ENCODE results near the gene HIKESHI. TPM values are rescaled to one million over a fixed set of nuclear protein-coding genes. Genes with fewer than 3 reads are reported as not detected.

HIKESHI gene
- total RNA-seq, 2 experiments from 2014 or later = 6.3 to 6.6 TPM

- H3K36me3 Mint-ChIP-seq (ENCODE audit: low read depth) = peaks cover 71% of the 10 kb centered on the region
- Histone ChIP-seq H3K27me3 (ENCODE audit: control insufficient read depth in 1 of 2, insufficient read depth in 2 of 2, low read length in 2 of 2) (no peaks in the 10 kb centered on the region), H3K36me3 (ENCODE audit: insufficient read depth, low read length) (peaks cover 45% of the 10 kb centered on the region), H3K4me3 (ENCODE audit: low read length) (no peak overlapping the region), H3K4me1 (ENCODE audit: insufficient read depth, low read length) (no peaks in the 10 kb centered on the region), H3K27ac (ENCODE audit: low read depth in 1 of 2, low read length in 2 of 2) (no peak overlapping the region), H3K9me3 (ENCODE audit: control insufficient read depth in 1 of 2, insufficient read depth in 1 of 2, low read length in 2 of 2) (no peaks in the 10 kb centered on the region)
- no peaks in the 10 kb centered on the region for H3K9me3 Mint-ChIP-seq
- no peaks in the 10 kb centered on the region for H3K27me3 Mint-ChIP-seq
- H3K27ac Mint-ChIP-seq = no peak overlapping the region
- CTCF ChIA-PET = interaction anchor here (0.8 to 1.0 kb wide), 2 partner anchors 10 to 62 kb away, joined by 3 to 5 read pairs; no protein-coding TSS in a partner anchor
- POLR2A ChIA-PET = interaction anchor here (0.6 to 1.2 kb wide), 2 partner anchors 10 to 11 kb away, joined by 3 read pairs; no protein-coding TSS in a partner anchor
- peaks cover 10% of the 10 kb centered on the region for H3K4me1 Mint-ChIP-seq (ENCODE audit: low read depth)
- intact Hi-C loops (cut with DNase I, micrococcal nuclease) = no loop called here
- ATAC-seq (ENCODE audit: poor library complexity) (no peak), DNase-seq (no peak)
- TF ChIP-seq CTCF (IDR thresholded peaks at IDR 0.05) = no peak
- no peak overlapping the region for H3K4me3 Mint-ChIP-seq
Observed at GRCh38 chr11:86262387-86262786, 39.7 kb upstream of the HIKESHI start.

DNA sequence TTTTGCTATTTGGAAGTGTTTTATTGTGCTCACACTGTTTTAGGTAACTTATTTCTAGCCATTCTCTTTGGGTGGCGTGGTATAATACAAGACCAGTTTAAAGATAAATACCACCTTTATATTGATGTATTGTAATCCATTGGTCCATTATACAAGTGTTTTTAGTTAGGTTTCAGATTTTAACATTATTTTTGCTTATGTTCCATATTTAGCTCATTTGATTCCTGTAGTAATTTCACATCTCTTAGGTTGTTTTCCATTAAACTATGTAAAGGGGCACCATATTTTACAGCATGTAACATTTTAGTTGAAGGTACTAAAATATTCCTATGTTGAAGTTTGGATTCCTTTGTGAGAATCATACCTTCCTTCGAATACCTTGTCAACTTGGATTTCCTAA is 37.4 kb upstream of the HIKESHI start:
- no peak for TF ChIP-seq CTCF (IDR thresholded peaks at IDR 0.05)
- H3K9me3 ChIP-seq (ENCODE audit: control insufficient read depth in 1 of 2, insufficient read depth in 1 of 2, low read length in 2 of 2) = no peaks in the 10 kb centered on the region
- POLR2A ChIA-PET = no interaction called here
- no peaks in the 10 kb centered on the region for H3K4me1 ChIP-seq (ENCODE audit: insufficient read depth, low read length)
- peaks cover 10% of the 10 kb centered on the region for H3K4me1 Mint-ChIP-seq (ENCODE audit: low read depth)
- DNase-seq = no peak
- no peaks in the 10 kb centered on the region for H3K9me3 Mint-ChIP-seq
- H3K4me3 Mint-ChIP-seq = no peak overlapping the region
- peaks cover 36% of the 10 kb centered on the region for H3K36me3 ChIP-seq (ENCODE audit: insufficient read depth, low read length)
- intact Hi-C loops (cut with DNase I, micrococcal nuclease) = no loop called here
- peaks cover 72% of the 10 kb centered on the region for H3K36me3 Mint-ChIP-seq (ENCODE audit: low read depth)
- CTCF ChIA-PET = interaction anchor here (1.4 kb wide), 1 partner anchor 12 kb away, joined by 3 read pairs; no protein-coding TSS in a partner anchor
- H3K27me3 ChIP-seq (ENCODE audit: control insufficient read depth in 1 of 2, insufficient read depth in 2 of 2, low read length in 2 of 2) = no peaks in the 10 kb centered on the region
- no peak overlapping the region for H3K27ac ChIP-seq (ENCODE audit: low read depth in 1 of 2, low read length in 2 of 2)
- no peak overlapping the region for H3K4me3 ChIP-seq (ENCODE audit: low read length)
- no peak for ATAC-seq (ENCODE audit: poor library complexity)
- no peak overlapping the region for H3K27ac Mint-ChIP-seq
- H3K27me3 Mint-ChIP-seq = no peaks in the 10 kb centered on the region

- Histone ChIP-seq H3K4me1 (ENCODE audit: insufficient read depth, low read length) (no peaks in the 10 kb centered on the region), H3K27ac (ENCODE audit: low read depth in 1 of 2, low read length in 2 of 2) (no peak overlapping the region), H3K4me3 (ENCODE audit: low read length) (no peak overlapping the region), H3K36me3 (ENCODE audit: insufficient read depth, low read length) (peaks cover 36% of the 10 kb centered on the region), H3K27me3 (ENCODE audit: control insufficient read depth in 1 of 2, insufficient read depth in 2 of 2, low read length in 2 of 2) (no peaks in the 10 kb centered on the region), H3K9me3 (ENCODE audit: control insufficient read depth in 1 of 2, insufficient read depth in 1 of 2, low read length in 2 of 2) (no peaks in the 10 kb centered on the region)
- no peak overlapping the region for H3K4me3 Mint-ChIP-seq
- H3K9me3 Mint-ChIP-seq = no peaks in the 10 kb centered on the region
- no peaks in the 10 kb centered on the region for H3K27me3 Mint-ChIP-seq
- H3K4me1 Mint-ChIP-seq (ENCODE audit: low read depth) = peaks cover 13% of the 10 kb centered on the region
- intact Hi-C loops (cut with DNase I, micrococcal nuclease) = no loop called here
- peaks cover 72% of the 10 kb centered on the region for H3K36me3 Mint-ChIP-seq (ENCODE audit: low read depth)
- DNase-seq (no peak), ATAC-seq (ENCODE audit: poor library complexity) (no peak)
- no peak for TF ChIP-seq CTCF (IDR thresholded peaks at IDR 0.05)
- ChIA-PET CTCF (interaction anchor here (1.4 kb wide), 1 partner anchor 12 kb away, joined by 3 read pairs; no protein-coding TSS in a partner anchor), POLR2A (no interaction called here)
- no peak overlapping the region for H3K27ac Mint-ChIP-seq
Observed at GRCh38 chr11:86265194-86265593, 36.8 kb upstream of the HIKESHI start.

All from CD4-positive, alpha-beta T cell (primary cell).